ENCODE data around the gene CST5. TPM values are rescaled to one million over a fixed set of nuclear protein-coding genes. Genes with fewer than 3 reads are reported as not detected.
A peak's percentile ranks its signal among the peaks of the same experiment; 100 is the strongest.

The CST5 gene
- total RNA-seq, 4 donors from 2014 or later: not detected

GRCh38 chr20:23877524-23877923 is 2.0 kb downstream of the CST5 start:
- Histone ChIP-seq H3K27ac (no peak overlapping the region), H3K9me3 (no peaks in the 10 kb centered on the region), H3K36me3 (no peaks in the 10 kb centered on the region), H3K4me1 (no peaks in the 10 kb centered on the region), H3K4me3 (no peak overlapping the region), H3K27me3 (no peaks in the 10 kb centered on the region)
- no peak for DNase-seq
- TF ChIP-seq CTCF (IDR thresholded peaks at IDR 0.05) (no peak), POLR2A (IDR thresholded peaks at IDR 0.05) (no peak)

DNA sequence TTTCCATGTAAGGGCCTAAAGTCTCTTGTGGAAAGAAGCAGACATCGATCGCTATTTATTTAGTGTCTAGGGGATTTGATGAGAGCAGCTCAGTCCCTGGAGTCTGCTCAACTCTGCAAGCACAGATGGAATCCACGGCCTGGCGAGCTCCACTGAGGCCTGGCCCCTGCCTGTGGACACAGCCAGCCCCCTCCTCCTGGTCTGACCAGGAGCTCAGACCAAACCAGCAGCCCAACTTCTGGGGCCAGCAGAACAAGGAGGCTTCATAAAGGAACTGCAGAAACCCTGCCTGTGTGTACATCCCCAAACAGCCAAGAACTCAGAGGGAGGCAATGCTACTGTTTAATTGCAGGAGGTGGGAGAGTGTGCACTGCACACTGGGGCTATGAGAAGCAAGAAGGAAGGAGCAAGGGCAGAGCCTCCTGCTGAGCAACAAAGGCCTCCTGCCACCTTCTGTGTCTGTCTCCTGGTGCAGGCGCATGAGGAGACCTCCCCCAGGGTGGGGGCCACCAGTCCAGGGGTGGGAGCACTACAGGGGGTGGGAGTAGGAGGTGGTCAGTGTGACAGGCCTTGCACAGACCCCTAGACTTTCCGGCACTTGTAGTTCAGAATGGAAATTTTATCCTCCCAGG is 3.8 kb downstream of the CST5 start:
- no peak for DNase-seq
- H3K4me3 ChIP-seq: no peak overlapping the region
- no peaks in the 10 kb centered on the region for H3K36me3 ChIP-seq
- no peaks in the 10 kb centered on the region for H3K4me1 ChIP-seq
- no peaks in the 10 kb centered on the region for H3K27me3 ChIP-seq
- H3K9me3 ChIP-seq: no peaks in the 10 kb centered on the region
- TF ChIP-seq POLR2A (IDR thresholded peaks at IDR 0.05) (no peak), CTCF (IDR thresholded peaks at IDR 0.05) (no peak)
- peak overlapping the region in 1 of 4 donors; percentile 4 for H3K27ac ChIP-seq

GRCh38 chr20:23874747-23875146 is 4.8 kb downstream of the CST5 start:
- Histone ChIP-seq H3K4me3 (no peak overlapping the region), H3K36me3 (no peaks in the 10 kb centered on the region), H3K9me3 (no peaks in the 10 kb centered on the region), H3K27me3 (no peaks in the 10 kb centered on the region), H3K4me1 (no peaks in the 10 kb centered on the region), H3K27ac (peak overlapping the region in 1 of 4 donors; percentile 35)
- DNase-seq: no peak
- TF ChIP-seq POLR2A (IDR thresholded peaks at IDR 0.05) (no peak), CTCF (IDR thresholded peaks at IDR 0.05) (no peak)

DNA sequence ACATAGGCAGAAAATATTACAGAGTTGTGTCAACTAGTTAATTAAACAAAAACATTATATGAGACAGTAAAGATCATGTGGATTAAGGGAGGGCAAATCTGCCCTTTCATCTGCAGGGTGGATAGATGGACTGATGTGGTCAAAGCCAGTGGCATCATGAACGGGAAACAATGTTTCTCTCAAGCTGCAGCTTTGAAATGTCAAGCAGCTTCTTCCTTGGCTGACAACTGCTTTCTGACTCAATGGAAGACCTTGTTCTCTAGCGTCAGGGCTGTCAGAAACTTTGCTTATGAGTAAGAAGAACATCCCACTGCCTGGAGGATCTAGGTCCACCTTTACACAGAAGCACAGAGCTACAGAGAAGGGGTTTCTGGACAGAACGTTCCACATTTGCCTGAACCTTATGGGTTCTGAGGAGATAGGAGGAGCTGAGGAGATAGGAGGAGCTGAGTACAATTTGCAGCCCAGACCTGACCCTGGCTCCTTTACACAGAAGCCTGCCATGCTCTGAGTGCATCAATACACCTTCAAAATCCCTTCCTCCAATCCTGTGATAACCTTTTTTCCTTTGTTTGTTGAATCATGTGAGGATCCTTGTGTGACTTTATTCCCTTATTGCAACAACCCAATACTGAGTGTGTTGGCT is 6.1 kb downstream of the CST5 start:
- H3K4me3 ChIP-seq: no peak overlapping the region
- H3K9me3 ChIP-seq: no peaks in the 10 kb centered on the region
- H3K4me1 ChIP-seq: no peaks in the 10 kb centered on the region
- no peak for TF ChIP-seq CTCF (IDR thresholded peaks at IDR 0.05)
- DNase-seq: no peak
- no peak overlapping the region for H3K27ac ChIP-seq
- no peaks in the 10 kb centered on the region for H3K36me3 ChIP-seq
- no peaks in the 10 kb centered on the region for H3K27me3 ChIP-seq

DNA sequence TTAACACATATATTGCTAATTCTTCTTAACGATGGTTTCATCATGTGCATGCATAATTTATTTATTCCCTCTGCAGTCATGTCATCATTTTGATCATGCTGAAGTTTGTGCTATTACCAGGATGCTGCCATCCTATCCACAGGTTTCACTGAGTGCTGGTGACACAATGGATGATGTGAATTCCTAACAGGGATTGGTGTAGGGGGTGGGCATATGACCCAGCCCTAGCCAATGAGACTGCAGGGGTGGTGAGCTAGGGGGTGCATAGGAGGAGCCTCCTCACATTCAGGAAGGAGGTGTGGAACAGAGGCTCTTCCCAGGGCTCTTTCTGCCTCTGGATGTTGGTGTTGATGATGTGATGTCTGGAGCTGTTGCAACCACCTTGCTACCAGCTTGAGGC is 7.5 kb downstream of the CST5 start:
- no peak overlapping the region for H3K27ac ChIP-seq
- H3K4me1 ChIP-seq: no peaks in the 10 kb centered on the region
- no peaks in the 10 kb centered on the region for H3K9me3 ChIP-seq
- H3K27me3 ChIP-seq: no peaks in the 10 kb centered on the region
- no peak for DNase-seq
- no peak overlapping the region for H3K4me3 ChIP-seq
- TF ChIP-seq POLR2A (IDR thresholded peaks at IDR 0.05) (no peak), CTCF (IDR thresholded peaks at IDR 0.05) (no peak)
- no peaks in the 10 kb centered on the region for H3K36me3 ChIP-seq

Data from Peyer's patch (tissue), 4 donors.